ENCODE measurements around the gene DPH7. TPM values are rescaled to one million over a fixed set of nuclear protein-coding genes. Genes with fewer than 3 reads are reported as not detected.
"Not testable (repeated sequence)": the region's sequence is repeated elsewhere in the genome, so short reads cannot be mapped to it uniquely, and the experiment has no call there.

DPH7 gene
- total RNA-seq, 1 experiment from 2014 or later = 28.8 TPM

DNA sequence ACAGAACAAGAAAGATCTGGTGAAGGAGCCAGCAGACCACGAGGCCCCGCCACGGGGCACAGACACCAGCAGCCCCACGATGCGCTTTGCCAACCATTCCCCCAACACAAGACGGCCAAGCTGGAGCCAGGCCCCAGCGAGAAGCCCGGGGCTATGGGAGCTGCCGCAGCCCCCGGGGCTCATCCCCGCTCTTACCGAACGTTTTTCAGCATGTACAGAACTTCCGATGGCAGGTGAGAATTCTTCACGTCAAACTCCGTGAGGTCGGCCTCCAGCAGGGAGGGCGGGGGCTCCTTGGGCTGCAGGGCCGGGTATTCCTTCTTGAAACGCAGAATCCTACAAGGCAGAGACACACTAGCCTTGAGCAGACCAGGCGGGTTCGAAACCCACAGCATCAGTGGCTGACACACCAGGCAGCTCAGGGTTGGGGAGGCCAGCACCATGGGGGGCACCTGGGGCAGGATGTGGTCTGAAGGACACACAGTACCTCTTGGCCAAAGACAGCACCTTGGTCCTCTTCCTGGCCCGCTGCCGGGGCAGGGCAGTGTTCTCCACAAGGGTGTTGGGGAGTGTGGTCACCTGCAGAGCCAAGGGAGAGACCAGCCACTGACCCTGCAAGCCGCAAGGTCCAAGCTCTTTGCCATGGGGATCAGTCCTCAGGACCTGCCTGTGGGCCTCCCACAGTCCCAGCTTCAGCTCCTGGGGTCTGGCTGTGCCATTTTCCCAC, 35.3 kb downstream of the DPH7 start:
- H3K36me3 ChIP-seq = no peaks in the 10 kb centered on the region
- H3K9me3 ChIP-seq = no peaks in the 10 kb centered on the region
- DNase-seq = no peak
- H3K4me3 ChIP-seq = no peak overlapping the region
- H3K27me3 ChIP-seq = no peaks in the 10 kb centered on the region

DNA sequence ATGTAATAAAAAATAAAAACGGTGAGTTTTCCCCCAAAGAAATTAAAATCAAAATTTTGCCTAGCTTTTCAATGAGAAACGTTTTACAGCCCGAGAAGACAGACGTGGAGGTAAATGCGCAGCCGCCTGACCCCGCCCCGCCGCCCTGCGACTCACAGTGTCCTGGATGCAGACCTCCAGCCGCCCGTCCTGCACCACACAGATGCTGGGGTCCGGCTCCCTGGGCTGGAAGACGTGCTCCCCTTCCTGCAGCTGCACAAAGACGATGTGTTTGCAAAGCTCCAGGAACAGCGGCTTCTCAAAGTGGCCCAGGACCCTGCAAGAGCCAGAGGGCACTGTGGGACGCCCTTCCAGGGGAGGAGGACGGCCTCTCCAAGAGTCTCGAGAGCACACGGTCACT, 36.2 kb downstream of the DPH7 start:
- Histone ChIP-seq H3K9me3 (no peaks in the 10 kb centered on the region), H3K4me3 (no peak overlapping the region), H3K36me3 (no peaks in the 10 kb centered on the region), H3K27me3 (no peaks in the 10 kb centered on the region)
- DNase-seq = no peak

DNA sequence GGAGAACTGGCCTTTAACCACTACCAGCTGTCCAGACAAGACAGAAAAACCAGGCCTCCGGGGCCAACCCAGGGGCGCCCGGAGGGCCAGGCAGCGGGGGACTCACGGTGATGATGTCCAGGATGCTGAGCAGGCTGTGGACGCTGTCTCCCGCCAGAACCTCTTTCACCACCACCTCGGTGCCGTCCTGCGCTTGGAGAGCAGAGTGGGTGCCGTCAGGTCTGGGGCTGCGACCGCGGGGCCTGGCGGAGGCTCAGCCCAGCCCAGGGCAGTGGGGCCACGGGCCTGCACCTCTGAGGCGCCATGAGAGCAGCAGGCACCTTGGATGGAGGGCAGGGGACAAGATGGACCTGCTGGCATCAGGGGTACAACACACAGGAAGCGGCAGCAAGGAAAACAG, 38.2 kb downstream of the DPH7 start:
- no peak for DNase-seq
- H3K27me3 ChIP-seq = no peaks in the 10 kb centered on the region
- H3K36me3 ChIP-seq = no peaks in the 10 kb centered on the region
- no peaks in the 10 kb centered on the region for H3K9me3 ChIP-seq
- no peak overlapping the region for H3K4me3 ChIP-seq

DNA sequence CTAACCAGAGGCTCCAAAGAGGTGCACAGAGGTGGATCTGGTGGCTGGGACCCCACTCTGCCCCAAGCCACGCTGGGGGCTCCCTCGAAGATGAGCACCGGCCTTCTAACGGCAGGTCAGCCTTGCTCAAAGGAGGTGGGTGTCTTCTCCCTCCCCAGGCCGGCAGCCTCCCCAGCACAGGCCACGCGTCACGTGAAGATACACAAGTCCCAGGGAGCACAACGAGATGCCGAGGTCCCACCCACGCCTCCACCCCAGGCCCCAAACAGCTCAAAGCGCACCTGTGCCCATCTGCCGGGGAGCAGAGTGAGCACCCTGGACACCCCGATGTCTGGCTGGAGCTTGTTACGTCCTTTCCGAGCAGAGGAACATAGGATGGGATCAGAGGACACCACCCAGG, 40.7 kb downstream of the DPH7 start:
- Histone ChIP-seq H3K36me3 (no peaks in the 10 kb centered on the region), H3K27me3 (no peaks in the 10 kb centered on the region), H3K4me3 (no peak overlapping the region), H3K9me3 (no peaks in the 10 kb centered on the region)
- no peak for DNase-seq

DNA sequence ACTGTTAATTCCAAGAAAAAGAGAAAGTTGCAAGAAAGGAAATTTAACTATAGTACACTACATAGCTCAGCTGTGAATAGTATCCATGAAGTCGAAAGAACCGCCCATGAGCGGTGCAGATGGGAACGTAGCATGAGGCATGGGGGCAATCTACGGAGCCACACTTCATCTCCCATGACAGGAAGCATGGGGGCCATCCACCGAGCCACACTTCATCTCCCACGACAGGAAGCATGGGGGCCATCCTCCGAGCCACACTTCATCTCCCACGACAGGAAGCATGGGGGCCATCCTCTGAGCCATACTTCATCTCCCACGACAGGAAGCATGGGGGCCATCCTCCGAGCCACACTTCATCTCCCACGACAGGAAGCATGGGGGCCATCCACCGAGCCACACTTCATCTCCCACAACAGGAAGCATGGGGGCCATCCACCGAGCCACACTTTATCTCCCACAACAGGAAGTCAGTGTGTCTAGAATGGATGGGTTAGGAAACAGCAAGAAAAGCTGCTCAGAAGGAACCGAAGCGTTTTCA, 42.1 kb downstream of the DPH7 start:
- not testable (repeated sequence) for H3K9me3 ChIP-seq, H3K4me3 ChIP-seq, H3K27me3 ChIP-seq, DNase-seq, H3K36me3 ChIP-seq

DNA sequence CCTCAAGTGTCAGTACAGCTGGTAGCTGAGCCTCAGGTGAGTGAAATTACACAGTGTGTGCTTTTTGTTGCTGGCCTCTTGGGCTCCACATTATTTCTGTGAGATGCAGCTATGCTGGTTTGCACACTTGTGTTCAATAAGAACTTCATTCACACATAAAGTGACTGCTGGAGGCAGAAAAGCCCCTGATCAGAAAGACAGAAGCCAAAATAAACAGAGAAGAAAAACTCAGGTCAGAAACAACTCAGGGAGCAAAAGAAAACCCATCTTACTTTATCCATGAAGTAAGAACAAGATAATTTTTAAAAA, 43.7 kb downstream of the DPH7 start:
- Histone ChIP-seq H3K36me3 (no peaks in the 10 kb centered on the region), H3K27me3 (no peaks in the 10 kb centered on the region), H3K4me3 (no peak overlapping the region), H3K9me3 (no peaks in the 10 kb centered on the region)
- DNase-seq = no peak

DNA sequence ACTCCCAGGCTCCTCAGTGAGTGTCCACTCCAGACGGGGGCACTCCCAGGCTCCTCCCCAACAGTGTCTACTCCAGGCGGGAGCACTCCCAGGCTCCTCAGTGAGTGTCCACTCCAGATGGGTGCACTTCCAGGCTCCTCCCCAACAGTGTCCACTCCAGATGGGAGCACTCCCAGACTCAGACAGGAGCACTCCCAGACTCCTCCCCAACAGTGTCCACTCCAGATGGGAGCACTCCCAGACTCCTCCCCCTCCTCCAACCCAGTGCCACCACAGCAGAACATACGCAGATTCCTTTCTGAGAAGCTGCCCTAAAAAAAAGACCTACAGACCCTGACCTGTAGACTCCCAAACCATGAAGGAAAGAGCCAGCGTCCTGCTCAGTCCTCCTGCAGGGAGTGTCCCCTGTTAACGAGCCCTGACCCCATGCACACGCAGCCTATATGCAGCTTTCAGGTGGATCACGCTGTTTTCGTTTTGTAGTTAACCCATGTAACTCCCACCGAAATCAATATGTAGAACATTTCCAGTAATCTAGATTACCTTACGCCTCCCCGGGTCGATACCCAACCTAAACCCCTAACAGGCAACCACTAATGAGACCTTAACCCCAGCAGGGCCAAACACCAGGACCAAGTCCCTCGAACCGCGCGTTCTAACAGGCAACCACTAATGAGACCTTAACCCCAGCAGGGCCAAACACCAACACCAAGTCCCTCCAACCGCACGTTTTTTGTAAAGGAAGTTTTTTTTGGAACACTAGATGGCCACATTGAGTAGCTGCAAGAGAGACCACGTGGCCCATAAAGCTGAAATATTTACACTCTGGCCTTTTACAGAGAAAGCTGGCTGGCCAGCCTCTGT, 44.2 kb downstream of the DPH7 start:
- no peak overlapping the region for H3K4me3 ChIP-seq
- H3K27me3 ChIP-seq = no peaks in the 10 kb centered on the region

DNA sequence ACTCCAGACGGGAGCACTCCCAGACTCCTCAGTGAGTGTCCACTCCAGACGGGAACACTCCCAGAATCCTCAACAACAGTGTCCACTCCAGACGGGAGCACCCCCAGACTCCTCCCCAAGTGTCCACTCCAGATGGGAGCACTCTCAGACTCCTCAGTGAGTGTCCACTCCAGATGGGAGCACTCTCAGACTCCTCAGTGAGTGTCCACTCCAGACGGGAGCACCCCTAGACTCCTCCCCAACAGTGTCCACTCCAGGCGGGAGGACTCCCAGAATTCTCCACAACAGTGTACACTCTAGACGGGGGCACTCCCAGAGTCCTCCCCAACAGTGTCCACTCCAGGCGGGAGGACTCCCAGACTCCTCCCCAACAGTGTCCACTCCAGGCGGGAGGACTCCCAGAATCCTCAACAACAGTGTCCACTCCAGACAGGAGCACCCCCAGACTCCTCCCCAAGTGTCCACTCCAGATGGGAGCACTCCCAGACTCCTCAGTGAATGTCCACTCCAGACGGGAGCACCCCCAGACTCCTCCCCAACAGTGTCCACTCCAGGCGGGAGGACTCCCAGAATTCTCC, 45.7 kb downstream of the DPH7 start:
- not testable (repeated sequence) for H3K36me3 ChIP-seq, H3K9me3 ChIP-seq, H3K4me3 ChIP-seq, DNase-seq, H3K27me3 ChIP-seq

More for the DNA sequence above, 44.2 kb downstream of the DPH7 start:
- Histone ChIP-seq H3K9me3 (no peaks in the 10 kb centered on the region), H3K36me3 (no peaks in the 10 kb centered on the region)
- peak; percentile 31 for DNase-seq

DNA sequence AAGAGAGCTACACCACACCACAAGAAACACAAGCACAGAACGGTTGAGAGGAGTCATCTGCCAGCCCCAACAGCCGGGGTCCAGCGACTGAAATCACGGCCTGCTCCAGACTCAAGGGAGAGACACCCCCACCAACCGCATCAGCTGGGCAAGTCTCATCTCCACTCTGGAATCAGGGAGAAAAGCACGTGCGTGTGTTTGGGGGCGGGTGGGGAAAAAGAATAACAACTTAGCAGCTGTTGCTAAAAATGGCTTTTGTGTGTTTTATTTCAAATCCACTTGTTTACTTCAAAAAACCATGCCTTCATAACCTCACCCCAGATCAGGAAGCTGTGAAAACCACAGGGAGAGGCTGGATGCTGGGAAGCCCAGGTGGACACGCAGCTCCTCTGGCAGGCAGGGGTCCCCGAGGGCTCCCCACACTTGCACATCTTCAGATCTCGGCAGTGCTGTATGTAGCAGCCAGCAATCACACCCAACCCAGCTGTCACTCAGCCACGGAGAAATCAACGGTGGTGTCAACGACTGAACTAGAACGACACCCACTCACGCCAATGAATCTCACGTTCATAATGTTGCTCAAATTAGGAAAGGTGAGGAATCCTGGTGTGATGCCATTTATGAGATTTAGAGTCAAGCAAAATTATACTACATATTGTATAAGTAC, 47.5 kb downstream of the DPH7 start:
- H3K9me3 ChIP-seq = no peaks in the 10 kb centered on the region
- H3K36me3 ChIP-seq = no peaks in the 10 kb centered on the region
- no peak overlapping the region for H3K4me3 ChIP-seq
- no peak for DNase-seq
- H3K27me3 ChIP-seq = no peaks in the 10 kb centered on the region

DNA sequence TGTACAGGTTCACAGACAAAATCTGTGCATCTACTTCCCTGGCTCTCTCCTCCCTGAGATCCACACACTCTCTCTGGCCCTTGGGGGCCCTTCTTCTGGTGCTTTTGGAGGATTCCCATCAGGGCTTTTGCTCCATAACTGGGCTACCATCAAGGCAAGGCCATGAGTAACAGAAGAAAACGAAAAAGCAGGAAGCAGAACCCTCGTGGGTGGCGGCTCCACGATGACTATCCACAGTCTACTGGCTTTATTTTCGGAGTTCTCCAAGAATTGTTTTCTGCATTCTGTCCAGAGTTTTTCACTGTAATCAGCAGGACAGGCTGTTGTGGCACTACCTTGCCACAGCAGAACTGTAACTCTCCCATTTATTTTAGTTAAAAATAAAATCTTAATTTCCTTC, 48.4 kb downstream of the DPH7 start:
- no peaks in the 10 kb centered on the region for H3K27me3 ChIP-seq
- H3K4me3 ChIP-seq = no peak overlapping the region
- no peaks in the 10 kb centered on the region for H3K36me3 ChIP-seq
- H3K9me3 ChIP-seq = no peaks in the 10 kb centered on the region
- no peak for DNase-seq

DNA sequence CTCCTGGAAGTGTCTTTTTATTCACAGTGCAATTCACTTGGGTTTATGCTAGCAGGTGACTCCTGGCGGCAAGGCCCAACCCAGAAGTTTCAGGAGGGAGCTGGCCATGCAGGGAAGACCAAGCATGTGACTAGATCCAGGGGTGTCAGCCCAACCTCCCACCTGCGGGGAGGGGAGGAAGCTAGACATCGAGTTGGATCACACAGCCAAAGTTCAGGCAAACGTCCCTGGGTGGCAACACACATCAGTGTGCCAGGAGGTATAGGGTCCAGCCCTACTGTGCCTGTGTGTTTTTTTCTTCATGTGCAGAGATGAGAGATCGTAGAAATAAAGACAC, 53.8 kb downstream of the DPH7 start:
- DNase-seq = no peak
- no peak overlapping the region for H3K4me3 ChIP-seq
- H3K9me3 ChIP-seq = no peaks in the 10 kb centered on the region
- no peaks in the 10 kb centered on the region for H3K27me3 ChIP-seq
- H3K36me3 ChIP-seq = no peaks in the 10 kb centered on the region

DNA sequence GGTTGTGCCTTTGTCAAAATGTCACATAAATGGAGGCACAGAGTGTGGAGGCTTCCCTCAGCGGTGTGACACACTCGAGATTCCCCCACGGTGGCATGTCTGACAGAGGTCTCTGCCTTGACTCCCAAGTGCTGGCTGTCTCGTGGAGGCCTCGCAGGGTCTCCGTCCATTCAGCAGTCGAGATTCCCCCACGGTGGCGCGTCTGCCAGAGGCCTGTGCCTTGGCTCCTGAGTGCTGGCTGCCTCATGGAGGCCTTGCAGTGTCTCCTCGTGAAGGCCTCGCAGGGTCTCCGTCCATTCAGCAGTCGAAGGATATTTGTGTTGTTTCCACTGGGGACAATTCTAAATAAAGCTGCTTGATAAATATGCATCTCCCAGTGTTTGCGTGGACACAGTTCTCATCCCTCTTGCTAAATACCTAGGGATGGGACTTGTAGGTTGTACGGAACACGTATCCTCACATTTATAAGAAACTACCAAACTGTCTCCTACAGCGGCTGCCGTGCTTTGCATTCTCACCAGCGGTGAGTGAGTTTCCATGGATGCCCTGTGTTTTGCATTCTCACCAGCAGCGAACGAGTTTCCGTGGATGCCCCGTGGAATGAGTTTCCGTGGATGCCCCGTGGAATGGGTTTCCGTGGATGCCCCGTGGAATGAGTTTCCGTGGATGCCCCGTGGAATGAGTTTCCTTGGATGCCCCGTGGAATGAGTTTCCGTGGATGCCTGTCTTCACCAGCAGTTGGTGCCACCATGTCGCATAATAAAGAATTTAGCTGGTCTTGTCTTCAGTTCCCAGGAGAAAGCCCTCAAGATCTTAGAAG, 54.4 kb downstream of the DPH7 start:
- DNase-seq = no peak
- H3K4me3 ChIP-seq = no peak overlapping the region

DNA sequence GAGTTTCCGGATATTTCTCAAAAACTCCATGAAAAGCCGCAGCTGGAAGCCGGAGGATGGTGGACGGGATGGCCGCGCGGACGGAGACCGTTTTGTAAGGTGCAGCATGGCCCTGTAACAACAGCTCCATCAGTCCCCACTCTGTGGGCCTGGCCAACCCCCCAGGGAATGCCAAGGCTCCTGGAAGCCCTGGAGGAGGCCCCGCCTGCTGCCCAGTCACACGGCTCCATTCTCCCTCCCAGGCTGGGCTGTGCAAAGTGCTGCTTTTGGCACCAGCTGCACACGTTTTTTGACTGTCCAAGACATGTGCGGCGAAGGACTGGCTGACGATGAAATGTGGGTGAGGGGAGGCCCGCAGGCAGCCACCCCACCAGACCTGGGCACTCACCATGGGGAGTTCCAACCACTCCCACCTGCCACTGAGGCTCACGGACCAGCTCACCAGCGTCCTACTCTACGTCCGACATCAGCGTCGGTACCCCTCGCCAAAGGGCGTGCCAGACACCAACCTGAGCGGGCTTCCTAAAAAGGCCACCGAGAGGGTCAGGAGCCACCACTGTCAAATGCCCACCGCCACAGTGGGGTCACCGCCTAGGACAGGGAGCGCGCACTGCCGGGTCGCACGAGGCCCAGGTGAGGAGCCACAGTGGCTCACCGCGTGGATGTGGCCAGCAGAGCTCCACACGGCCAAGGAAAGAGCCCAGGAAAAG, 55.8 kb downstream of the DPH7 start:
- Histone ChIP-seq H3K36me3 (no peaks in the 10 kb centered on the region), H3K4me3 (no peak overlapping the region), H3K27me3 (no peaks in the 10 kb centered on the region), H3K9me3 (no peaks in the 10 kb centered on the region)
- DNase-seq = no peak

More for the DNA sequence above, 54.4 kb downstream of the DPH7 start:
- no peaks in the 10 kb centered on the region for H3K9me3 ChIP-seq
- no peaks in the 10 kb centered on the region for H3K36me3 ChIP-seq
- no peaks in the 10 kb centered on the region for H3K27me3 ChIP-seq

DNA sequence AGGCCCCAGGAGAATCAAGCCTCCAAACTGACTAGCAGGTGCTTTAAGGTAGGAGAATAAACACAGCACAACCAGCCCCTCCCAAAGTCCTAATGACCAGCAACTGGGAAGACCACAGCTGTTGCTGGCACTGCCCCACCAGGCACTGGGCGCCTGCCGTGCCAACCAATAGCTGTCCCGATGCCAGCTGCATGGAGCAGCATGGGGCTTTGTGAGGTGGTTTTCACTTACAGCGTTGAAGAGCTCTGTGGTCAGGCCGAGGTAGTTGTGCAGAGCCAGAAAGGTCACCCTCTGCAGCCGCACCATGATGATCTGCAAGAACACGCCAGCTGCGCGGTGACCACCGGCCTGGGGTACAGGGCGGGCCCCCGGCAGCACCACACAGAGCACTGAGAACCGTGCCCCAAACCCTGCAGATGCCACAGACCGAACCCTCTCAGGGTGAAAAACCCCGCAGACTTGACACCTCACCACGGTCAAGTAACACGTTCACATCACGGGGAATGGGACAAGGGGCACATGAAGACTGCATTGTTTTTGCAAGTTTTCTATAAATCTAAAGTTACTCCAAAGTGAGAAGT, 57.2 kb downstream of the DPH7 start:
- H3K4me3 ChIP-seq = no peak overlapping the region
- H3K27me3 ChIP-seq = no peaks in the 10 kb centered on the region
- H3K9me3 ChIP-seq = no peaks in the 10 kb centered on the region
- H3K36me3 ChIP-seq = no peaks in the 10 kb centered on the region
- DNase-seq = no peak

DNA sequence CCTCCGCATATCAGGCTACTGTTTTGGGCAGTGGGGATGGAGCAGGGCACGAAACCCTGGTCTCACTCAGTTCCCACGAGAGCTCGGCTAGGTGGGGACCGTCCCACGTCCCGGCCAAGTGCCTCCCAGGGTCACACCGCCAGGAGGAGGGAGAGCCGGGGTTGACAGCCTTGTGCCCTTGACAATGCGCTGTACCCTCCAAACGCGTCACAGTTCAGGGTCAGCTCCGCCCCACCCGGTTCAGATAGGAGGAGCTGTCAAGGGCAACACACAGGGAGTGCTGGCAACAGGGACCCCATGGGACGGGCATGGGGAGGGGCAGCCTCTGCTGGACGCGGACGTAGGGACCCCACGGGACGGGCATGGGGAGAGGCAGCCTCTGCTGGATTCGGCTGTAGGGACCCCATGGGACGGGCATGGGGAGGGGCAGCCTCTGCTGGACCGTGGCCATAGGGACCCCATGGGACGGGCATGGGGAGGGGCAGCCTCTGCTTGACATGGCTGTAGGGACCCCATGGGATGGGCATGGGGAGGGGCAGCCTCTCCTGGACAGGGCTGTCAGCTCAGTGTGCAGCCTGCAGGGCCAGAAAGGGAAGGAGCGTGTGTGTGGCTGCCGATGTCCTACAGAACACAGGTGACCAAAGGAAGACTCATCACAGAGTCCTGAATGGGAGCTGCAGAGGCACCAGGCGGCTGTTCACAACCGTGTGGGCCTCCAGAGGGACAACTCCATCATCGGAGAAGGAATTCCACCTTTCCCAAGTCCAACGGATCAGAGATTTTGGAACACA, 57.9 kb downstream of the DPH7 start:
- Histone ChIP-seq H3K4me3 (no peak overlapping the region), H3K9me3 (no peaks in the 10 kb centered on the region), H3K36me3 (no peaks in the 10 kb centered on the region), H3K27me3 (no peaks in the 10 kb centered on the region)
- DNase-seq = no peak
